GM12878 (cell line): ENCODE results near the gene HEMK1. TPM values are rescaled to one million over a fixed set of nuclear protein-coding genes. Genes with fewer than 3 reads are reported as not detected.

Source experiments
- ATAC-seq: fragments of 200-7000 bp; cut with Tn5 transposase; 3 replicates; pipeline ENCODE4 v1.9.1; 2020; ENCODE audit warnings: mild to moderate bottlenecking, moderate library complexity
- BruUV-seq: library from RNA; stranded (reverse); fragments of 400-500 nt; replicated peaks from 2 replicates; lab custom pipeline; 2021; lab: Mats Ljungman, UMichigan
- CTCF ChIA-PET: fragments of 300-600 bp; sonication (Branson Sonifier 250); formaldehyde crosslinking; extraction: SDS; loops from one replicate; lab custom pipeline; 2021; ENCODE audit warnings: inconsistent platforms; lab: Yijun Ruan, JAX
- POLR2A ChIA-PET: fragments of 350-600 bp; formaldehyde crosslinking; extraction: SDS; loops from one replicate; lab custom pipeline; 2021; ENCODE audit warnings: inconsistent platforms; lab: Charles Lee
- RAD21 ChIA-PET: fragments of 300-600 bp; sonication (Branson Sonifier 250); formaldehyde crosslinking; loops from one replicate; lab custom pipeline; 2023; ENCODE audit warnings: antibody characterized with exemption; ENCODE audit not compliant: unreplicated experiment; lab: Charles Lee
- SMC1A ChIA-PET: fragments of 300-600 bp; sonication (Branson Sonifier 250); formaldehyde crosslinking; loops from one replicate; lab custom pipeline; 2023; ENCODE audit not compliant: unreplicated experiment, uncharacterized antibody; lab: Charles Lee
- DNase-seq: peaks from one replicate; pipeline ENCODE4 v3.0.0-alpha.2; 2011; ENCODE audit warnings: low read depth, low spot score
- FAIRE-seq: peaks from 3 replicates; lab custom pipeline; 2011; peaks lifted over from hg19 to GRCh38; lab: Jason Lieb, UNC
- H2AFZ ChIP-seq: 2 replicates; pipeline ENCODE4 v1.6.0; 2011; ENCODE audit warnings: low read depth, low read length, control low read depth; ENCODE audit not compliant: control insufficient read depth
- H3K27ac ChIP-seq: 2 replicates; pipeline ENCODE4 v1.5.1; 2011; ENCODE audit warnings: control low read depth; ENCODE audit not compliant: control insufficient read depth, insufficient read depth
- H3K27me3 ChIP-seq, 2 experiments: replicated peaks in 1 of 2; 2 replicates each; pipeline versions ENCODE4 v1.6.0 to v1.6.1; 2011; ENCODE audit warnings: low read length in 1 of 2; ENCODE audit not compliant: control insufficient read depth in 2 of 2, insufficient read depth in 2 of 2
- H3K36me3 ChIP-seq, 2 experiments: 2 replicates each; pipeline ENCODE4 v1.5.1; 2011; ENCODE audit warnings: low read length in 1 of 2; ENCODE audit not compliant: control insufficient read depth in 2 of 2, insufficient read depth in 2 of 2
- H3K4me1 ChIP-seq: 2 replicates; pipeline ENCODE4 v1.6.1; 2011; ENCODE audit warnings: mild to moderate bottlenecking, low read length, moderate library complexity, mixed read lengths; ENCODE audit not compliant: control insufficient read depth, insufficient read depth
- H3K4me2 ChIP-seq: 2 replicates; pipeline ENCODE4 v1.6.0; 2011; ENCODE audit warnings: control low read depth; ENCODE audit not compliant: control insufficient read depth, insufficient read depth
- H3K4me3 ChIP-seq: fragments of 200-600 bp; sonication (generic); 2 replicates; pipeline ENCODE4 v1.5.1; 2016
- H3K79me2 ChIP-seq: 2 replicates; pipeline ENCODE4 v1.6.0; 2011; ENCODE audit warnings: low read length; ENCODE audit not compliant: control insufficient read depth, insufficient read depth
- H3K9ac ChIP-seq: 2 replicates; pipeline ENCODE4 v1.8.0; 2011; ENCODE audit warnings: low read length, control low read depth, mixed read lengths; ENCODE audit not compliant: control insufficient read depth, insufficient read depth
- H3K9me3 ChIP-seq: replicated peaks from 3 replicates; pipeline ENCODE4 v1.5.1; 2011; ENCODE audit warnings: mild to moderate bottlenecking, low read length; ENCODE audit not compliant: control insufficient read depth, insufficient read depth
- H4K20me1 ChIP-seq: 2 replicates; pipeline ENCODE4 v1.6.0; 2011; ENCODE audit not compliant: control insufficient read depth, insufficient read depth
- BCLAF1 ChIP-seq: fragments of 450-650 bp; IDR thresholded peaks from 2 replicates; pipeline ENCODE4 v1.6.1; 2017; ENCODE audit warnings: antibody characterized with exemption, mild to moderate bottlenecking, moderate library complexity
- CBX5 ChIP-seq: sonication (generic); IDR thresholded peaks from 2 replicates; pipeline ENCODE4 v1.6.1; 2016; ENCODE audit warnings: low read depth, moderate library complexity, mild to moderate bottlenecking, inconsistent platforms
- ETV6 ChIP-seq, 2 experiments: fragments of 450-650 bp in 1 of 2; IDR thresholded peaks in 1 of 2; conservative IDR thresholded peaks in 1 of 2; 2 replicates each; pipeline ENCODE4 v1.6.1; 2014; ENCODE audit warnings: antibody characterized with exemption in 1 of 2, borderline replicate concordance in 1 of 2, low read depth in 1 of 2, mild to moderate bottlenecking in 1 of 2, moderate library complexity in 1 of 2
- IKZF2 ChIP-seq, 2 experiments: fragments of 450-650 bp; IDR thresholded peaks; 2 replicates each; pipeline ENCODE4 v1.6.1; 2017; ENCODE audit warnings: mild to moderate bottlenecking in 2 of 2, moderate library complexity in 2 of 2
- MTA2 ChIP-seq: fragments of 450-650 bp; IDR thresholded peaks from 2 replicates; pipeline ENCODE4 v1.6.1; 2016; ENCODE audit warnings: low read depth, mild to moderate bottlenecking, moderate library complexity
- MYB ChIP-seq: fragments of 150-350 bp; IDR thresholded peaks from 2 replicates; pipeline ENCODE4 v1.6.1; 2014; ENCODE audit warnings: mild to moderate bottlenecking, low read depth, low read length, borderline replicate concordance
- POLR2A ChIP-seq: IDR thresholded peaks from 2 replicates; pipeline ENCODE4 v1.6.1; 2011; ENCODE audit warnings: low read depth, mild to moderate bottlenecking, low read length
- RB1 ChIP-seq: fragments of 450-650 bp; formaldehyde crosslinking; IDR thresholded peaks from 2 replicates; pipeline ENCODE4 v1.6.1; 2017; ENCODE audit warnings: mild to moderate bottlenecking, borderline replicate concordance
- ZBED1 ChIP-seq: IDR thresholded peaks from 2 replicates; pipeline ENCODE4 v1.6.1; 2016; ENCODE audit warnings: borderline replicate concordance
- ZZZ3 ChIP-seq: IDR thresholded peaks from 2 replicates; pipeline ENCODE4 v1.6.1; 2011; ENCODE audit warnings: low read depth; ENCODE audit not compliant: control insufficient read depth, insufficient read length
- WGBS: methylation state at CpG from one replicate; pipeline ENCODE4 v1.1.6; 2016; ENCODE audit warnings: low lambda C conversion rate; ENCODE audit not compliant: insufficient replicate concordance, insufficient coverage; ENCODE audit errors: missing lambda C conversion rate; 5-methylcytosine and 5-hydroxymethylcytosine counted together
- in situ Hi-C: fragments of 300-500 bp; cut with MboI; formaldehyde crosslinking; loops from 9 replicates; pipeline ENCODE4 v1.14.3; 2018; ENCODE audit warnings: mixed read lengths
- intact Hi-C: fragments of 100-400 bp; cut with micrococcal nuclease; formaldehyde crosslinking; loops from one replicate; pipeline ENCODE4 v1.14.2; 2022; ENCODE audit not compliant: unreplicated experiment
- polyA plus RNA-seq, 11 experiments: library from polyadenylated mRNA; depleted of rRNA in 4 of 11; unstranded in 6 of 11; stranded (reverse) in 5 of 11; fragments of >200 nt; fragmentation: Nextera tagmentation in 4 of 11; fragmentation: Illumina TruSeq in 1 of 11; extraction: Ambion mirVana in 4 of 11; extraction: Trizol in 1 of 11; gene quantifications; 1 replicate in 1 of 11; 2 replicates in 10 of 11; pipeline versions ENCODE4 v1.2.1 to v1.2.3, GENCODE V29; 2011 to 2016; ENCODE audit warnings: inconsistent platforms in 2 of 11, missing spikeins in 2 of 11, low read depth in 1 of 11
- total RNA-seq, 4 experiments: library from RNA; depleted of rRNA in 3 of 4; stranded (reverse); fragments of >200 nt in 3 of 4; fragmentation: Illumina TruSeq in 1 of 4; extraction: Trizol in 1 of 4; gene quantifications; 2 replicates each; pipeline versions ENCODE4 v1.2.1 to v1.2.3, GENCODE V29; 2013 to 2021
- TF ChIP-seq, protein P1 (sequence below): IDR thresholded peaks from 2 replicates; pipeline ENCODE4 v1.6.1; 2012; ENCODE audit warnings: low read depth, low read length, improper control_type of control experiment

The HEMK1 gene
- total and polyA plus RNA-seq, 10 of the 15 experiments (the other 5 are each of a cell fraction or from before 2014, with no cell fraction given): 2.8 to 19.0 (median 12.0) TPM

DNA sequence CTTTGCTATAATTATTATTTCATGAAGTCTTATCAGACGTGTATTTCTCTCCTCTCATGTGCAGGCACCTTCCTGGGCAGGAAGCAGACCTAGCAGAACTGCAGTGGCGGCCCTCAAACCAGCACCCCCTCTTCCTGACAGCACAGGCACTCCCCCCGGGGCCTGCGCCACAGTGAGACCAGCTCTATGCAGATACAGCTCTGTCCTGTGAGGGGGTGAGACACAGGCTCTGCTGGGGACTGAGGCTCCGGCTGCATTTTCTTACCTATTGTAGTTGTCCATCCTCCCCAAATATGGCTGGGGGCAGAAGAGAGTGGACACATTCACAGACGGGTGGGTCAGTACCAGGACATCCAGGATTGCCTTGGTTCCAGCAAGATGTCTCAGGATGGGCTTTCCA is 37.3 kb downstream of the HEMK1 start:
- Histone ChIP-seq H3K9me3 (no peaks in the 10 kb centered on the region), H3K27ac (no peak overlapping the region), H2AFZ (no peak overlapping the region), H3K4me2 (no peak overlapping the region), H3K36me3 (no peaks in the 10 kb centered on the region), H3K4me1 (peaks cover 16% of the 10 kb centered on the region), H4K20me1 (no peaks in the 10 kb centered on the region), H3K9ac (no peak overlapping the region), H3K27me3 (no peaks in the 10 kb centered on the region), H3K4me3 (no peak overlapping the region), H3K79me2 (no peaks in the 10 kb centered on the region)
- SMC1A ChIA-PET: no interaction called here
- FAIRE-seq (no peak), DNase-seq (no peak), ATAC-seq (no peak)
- in situ Hi-C loops (loop anchor here (25.0 kb wide), 1 partner anchor 1081 kb away; no protein-coding TSS in a partner anchor), intact Hi-C loops (no loop called here)
- WGBS: 58% methylated on average over 6 of the region's 6 CpGs
- CTCF ChIA-PET: no interaction called here
- POLR2A ChIA-PET: no interaction called here
- no TSS peak for BruUV-seq
- TF ChIP-seq CBX5: no peak
- no peak for TF ChIP-seq IKZF2 (IDR thresholded peaks at IDR 0.05)
- TF ChIP-seq RB1: no peak
- RAD21 ChIA-PET: interaction anchor here (1.7 kb wide), 1 partner anchor 18 kb away, joined by 4 read pairs; no protein-coding TSS in a partner anchor

- Histone ChIP-seq H3K4me3 (no peak overlapping the region), H3K9ac (no peak overlapping the region), H4K20me1 (no peaks in the 10 kb centered on the region), H2AFZ (no peak overlapping the region), H3K36me3 (no peaks in the 10 kb centered on the region), H3K27me3 (no peaks in the 10 kb centered on the region), H3K4me2 (no peak overlapping the region), H3K27ac (no peak overlapping the region)
- intact Hi-C loops (no loop called here), in situ Hi-C loops (loop anchor here (25.0 kb wide), 1 partner anchor 1080 kb away; no protein-coding TSS in a partner anchor)
- SMC1A ChIA-PET: interaction anchor here (11.4 kb wide), 1 partner anchor 18 kb away, joined by 186 read pairs; no protein-coding TSS in a partner anchor
- FAIRE-seq: no peak
- ATAC-seq: no peak
- 95% methylated on average over 29 of the region's 29 CpGs for WGBS
- RAD21 ChIA-PET: interaction anchor here (7.0 kb wide), 1 partner anchor 18 kb away, joined by 135 read pairs; no protein-coding TSS in a partner anchor
- CTCF ChIA-PET: interaction anchor here (13.6 to 13.9 kb wide), 2 partner anchors 17 to 33 kb away, joined by 317 to 410 read pairs; partner anchors contain the start of gene HEMK1
- BruUV-seq: no TSS peak
- POLR2A ChIA-PET: interaction anchor here (1.0 to 5.0 kb wide), 2 partner anchors 13 to 19 kb away, joined by 3 to 54 read pairs; no protein-coding TSS in a partner anchor
- TF ChIP-seq ZBED1: no peak
- TF ChIP-seq MTA2: no peak
- TF ChIP-seq ETV6 (conservative IDR thresholded peaks at IDR 0.05 in 1 of 2, IDR thresholded peaks at IDR 0.05 in 1 of 2; ENCODE audit: borderline replicate concordance in 1 of 2, low read depth in 1 of 2): no peak
- TF ChIP-seq POLR2A: no peak
- TF ChIP-seq MYB: no peak
- no peak for TF ChIP-seq ZZZ3
- no peak for TF ChIP-seq BCLAF1
- TF ChIP-seq, protein P1, sequence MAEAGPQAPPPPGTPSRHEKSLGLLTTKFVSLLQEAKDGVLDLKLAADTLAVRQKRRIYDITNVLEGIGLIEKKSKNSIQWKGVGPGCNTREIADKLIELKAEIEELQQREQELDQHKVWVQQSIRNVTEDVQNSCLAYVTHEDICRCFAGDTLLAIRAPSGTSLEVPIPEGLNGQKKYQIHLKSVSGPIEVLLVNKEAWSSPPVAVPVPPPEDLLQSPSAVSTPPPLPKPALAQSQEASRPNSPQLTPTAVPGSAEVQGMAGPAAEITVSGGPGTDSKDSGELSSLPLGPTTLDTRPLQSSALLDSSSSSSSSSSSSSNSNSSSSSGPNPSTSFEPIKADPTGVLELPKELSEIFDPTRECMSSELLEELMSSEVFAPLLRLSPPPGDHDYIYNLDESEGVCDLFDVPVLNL: no peak
- TF ChIP-seq, all 136 proteins: peak for 0
- DNase-seq: no peak
- peaks cover 18% of the 10 kb centered on the region for H3K4me1 ChIP-seq
- H3K9me3 ChIP-seq: no peaks in the 10 kb centered on the region
- H3K79me2 ChIP-seq: no peaks in the 10 kb centered on the region
These were observed 38.2 kb downstream of the HEMK1 start for GRCh38 chr3:50607271-50608091.
